NCI-H524 (cell line): ENCODE results near the gene DIP2A.

Experiments
- DNase-seq, 2 experiments: peaks; one replicate each; lab custom pipeline; 2025; lab: John Stamatoyannopoulos, UW

Gene DIP2A

DNA sequence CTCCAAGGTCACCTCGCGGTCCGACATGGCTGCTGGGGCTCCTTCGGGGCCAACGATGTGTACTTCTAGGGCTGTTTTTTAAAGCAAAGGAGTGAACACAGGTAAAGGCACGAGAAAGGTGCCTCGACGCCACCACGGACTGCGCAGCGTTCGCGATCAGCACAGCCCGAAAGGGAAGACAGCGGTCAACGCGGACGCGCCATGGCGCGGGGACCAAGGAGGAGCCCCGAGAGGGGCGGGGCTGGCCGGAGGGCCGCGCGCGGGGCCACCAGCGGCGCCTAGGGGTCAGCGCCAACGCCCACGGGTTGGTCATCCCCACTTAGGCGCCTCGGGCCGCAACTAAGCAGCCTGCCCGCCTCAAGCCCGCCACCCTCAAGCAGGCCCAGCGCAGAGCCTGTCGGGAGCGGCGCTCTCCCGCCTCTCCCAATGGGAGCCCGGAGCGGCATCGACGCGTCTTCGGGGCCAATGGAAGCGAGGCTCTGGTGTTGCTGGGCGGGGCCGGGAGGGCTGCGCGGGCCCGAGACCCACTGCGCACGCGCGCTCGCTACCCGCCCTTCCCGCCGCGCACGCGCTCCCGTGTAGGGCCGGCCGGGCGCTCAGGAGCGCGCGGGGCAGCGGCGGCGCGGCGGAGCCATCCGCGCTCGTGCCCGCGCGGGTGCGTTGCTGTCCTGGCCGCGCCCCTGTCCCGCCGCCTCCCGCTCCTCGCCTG lies at the start of gene DIP2A:
DIP2A (plus strand) TSS at position 577 of the 709 bp plus-strand sequence. CDS start 241 bp downstream, outside the sequence.
- peak; percentile 93 to 98 for DNase-seq

GRCh38 chr21:46409641-46410406 lies 48.9 kb upstream of the DIP2A start:
- DNase-seq = no peak

DNA sequence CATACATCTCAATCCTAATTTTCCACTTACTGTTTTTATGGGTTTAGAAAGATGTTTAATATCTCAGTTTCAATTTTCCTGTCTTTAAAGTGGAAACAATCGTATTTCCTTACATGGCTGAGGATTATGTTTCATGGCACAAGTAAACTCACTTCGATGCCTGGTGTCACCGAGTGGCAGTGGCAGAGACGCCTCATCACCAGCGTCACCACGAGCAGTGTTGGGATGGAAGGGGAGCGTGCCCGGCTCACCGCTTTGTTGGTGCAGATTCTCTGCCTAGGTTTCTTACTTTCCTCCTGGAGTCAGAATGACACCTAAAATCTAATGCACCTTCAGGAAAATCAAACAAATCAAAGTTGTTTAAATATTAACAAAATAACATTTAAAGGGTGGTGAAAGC lies 48.2 kb upstream of the DIP2A start:
- DNase-seq = no peak

GRCh38 chr21:46411236-46411635 lies 47.5 kb upstream of the DIP2A start:
- no peak for DNase-seq

DNA sequence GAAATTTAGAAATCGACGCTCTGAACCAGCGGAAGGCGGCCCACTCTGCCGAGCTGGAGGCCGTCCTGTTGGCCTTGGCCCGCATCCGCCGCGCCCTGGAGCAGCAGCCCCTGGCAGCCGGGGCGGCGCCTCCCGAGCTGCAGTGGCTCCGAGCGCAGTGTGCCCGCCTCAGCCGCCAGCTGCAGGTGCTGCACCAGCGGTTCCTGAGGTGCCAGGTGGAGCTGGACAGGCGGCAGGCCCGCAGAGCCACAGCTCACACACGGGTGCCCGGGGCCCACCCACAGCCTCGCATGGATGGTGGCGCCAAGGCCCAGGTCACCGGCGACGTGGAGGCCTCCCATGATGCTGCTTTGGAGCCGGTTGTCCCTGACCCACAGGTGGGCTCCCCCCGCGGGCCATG lies 47.0 kb upstream of the DIP2A start:
- no peak for DNase-seq

DNA sequence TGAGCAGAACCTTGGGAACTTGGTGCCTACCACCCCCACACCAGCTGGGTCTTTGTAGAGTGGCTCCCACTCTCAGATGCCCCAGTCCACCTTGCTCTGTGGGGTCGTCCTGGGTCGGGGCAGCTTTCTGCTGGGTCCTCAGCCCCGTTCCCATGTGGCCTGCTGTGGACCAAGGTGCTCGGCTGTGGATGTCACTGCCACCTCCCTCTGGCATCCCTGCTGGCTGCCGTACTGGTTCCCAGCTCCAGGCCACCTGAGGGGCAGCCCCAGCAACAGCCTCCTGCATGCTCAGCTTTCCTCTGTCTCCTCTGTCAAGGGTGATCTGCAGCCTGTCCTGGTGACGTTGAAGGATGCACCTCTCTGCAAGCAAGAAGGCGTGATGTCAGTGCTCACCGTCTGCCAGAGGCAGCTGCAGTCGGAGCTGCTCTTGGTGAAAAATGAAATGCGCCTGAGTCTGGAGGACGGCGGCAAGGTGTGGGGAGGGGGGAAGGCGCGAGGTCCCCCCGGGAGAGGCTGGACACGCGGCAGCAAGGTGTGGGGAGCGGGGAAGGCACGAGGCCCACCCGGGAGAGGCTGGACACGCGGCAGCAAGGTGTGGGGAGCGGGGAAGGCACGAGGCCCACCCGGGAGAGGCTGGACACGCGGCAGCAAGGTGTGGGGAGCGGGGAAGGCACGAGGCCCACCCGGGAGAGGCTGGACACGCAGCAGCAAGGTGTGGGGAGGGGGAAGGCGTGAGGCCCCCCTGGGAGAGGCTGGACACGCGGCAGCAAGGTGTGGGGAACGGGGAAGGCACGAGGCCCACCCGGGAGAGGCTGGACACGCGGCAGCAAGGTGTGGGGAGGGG lies 45.9 kb upstream of the DIP2A start:
- DNase-seq = no peak

- no peak for DNase-seq
Measured at GRCh38 chr21:46413365-46413696, 45.4 kb upstream of the DIP2A start.

GRCh38 chr21:46414965-46415275 lies 43.8 kb upstream of the DIP2A start:
- no peak for DNase-seq

GRCh38 chr21:46416551-46416950 lies 42.1 kb upstream of the DIP2A start:
- DNase-seq = no peak

- no peak for DNase-seq
Measured at GRCh38 chr21:46418265-46418946, 40.3 kb upstream of the DIP2A start.

DNA sequence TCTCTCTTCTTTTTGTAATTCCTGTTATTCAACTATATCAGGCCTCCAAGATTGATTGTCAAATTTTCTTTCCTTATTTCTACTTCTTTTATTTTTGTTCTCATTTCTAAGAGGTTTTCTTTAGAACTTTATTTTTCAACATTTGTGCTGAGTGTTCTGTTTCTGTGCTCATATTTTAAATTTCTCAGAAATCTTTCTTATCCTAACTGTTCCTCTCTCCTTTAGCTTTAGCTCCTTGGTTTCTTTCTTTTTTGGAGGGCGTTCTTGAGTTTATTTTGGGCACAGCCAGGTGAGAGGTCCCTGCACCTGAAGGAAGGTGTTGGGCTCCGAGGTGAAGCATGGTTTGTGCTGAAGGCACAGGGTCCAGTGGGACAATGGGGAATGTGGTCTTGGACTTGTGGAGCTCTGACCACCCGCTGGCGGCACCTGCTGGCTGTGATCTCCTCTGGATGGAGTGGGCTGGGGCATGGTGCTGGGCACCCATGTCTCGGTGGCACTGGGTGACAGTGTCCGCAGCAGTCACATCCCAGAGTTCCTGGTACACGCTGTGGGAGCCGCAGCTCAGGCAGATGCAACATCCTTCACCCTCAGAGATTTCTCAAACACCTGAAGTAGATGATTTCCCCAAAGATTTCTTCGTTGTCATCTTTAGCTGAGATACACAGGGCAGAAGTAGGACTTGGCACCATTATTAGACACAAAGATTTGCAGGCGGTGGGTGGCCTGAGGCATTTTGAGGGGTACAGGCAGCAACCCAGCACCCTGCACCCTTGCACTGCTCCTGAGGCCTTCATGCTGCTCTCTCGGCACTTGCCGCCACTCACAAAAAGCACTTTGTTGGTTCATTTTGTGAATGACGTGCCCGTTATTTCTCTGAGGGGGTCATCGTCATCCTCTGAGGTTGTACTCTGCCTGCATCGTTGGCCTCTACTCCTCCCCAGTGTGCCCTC lies 38.2 kb upstream of the DIP2A start:
- DNase-seq = no peak

GRCh38 chr21:46421191-46421750 lies 37.4 kb upstream of the DIP2A start:
- DNase-seq = no peak

- no peak for DNase-seq
Measured at GRCh38 chr21:46421756-46422555, 36.7 kb upstream of the DIP2A start.

- no peak for DNase-seq
Measured at GRCh38 chr21:46422636-46423241, 36.0 kb upstream of the DIP2A start.

DNA sequence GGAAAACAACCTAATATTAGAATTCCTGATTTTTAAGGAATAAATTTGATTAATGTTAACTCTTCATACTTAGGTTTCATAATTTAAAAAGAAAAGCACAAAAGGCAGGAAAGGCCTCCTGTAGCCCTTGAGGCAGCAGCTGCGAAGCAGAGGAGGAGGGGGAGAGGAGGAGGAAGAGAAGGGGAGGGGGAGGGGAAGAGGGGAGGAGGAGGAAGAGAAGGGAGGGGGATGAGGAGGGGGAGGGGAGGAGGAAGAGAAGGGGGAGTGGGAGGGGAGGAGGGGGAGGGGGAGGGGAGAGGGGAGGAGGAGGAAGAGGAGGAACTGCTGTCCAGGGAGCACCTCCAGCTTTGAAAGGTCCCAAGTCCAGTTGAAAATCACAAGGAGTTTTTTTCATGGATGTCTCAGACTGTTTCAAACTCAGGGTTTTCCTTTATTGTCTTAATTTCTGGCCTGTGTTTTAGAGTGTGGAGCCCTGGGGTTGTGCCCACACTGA lies 35.1 kb upstream of the DIP2A start:
- no peak for DNase-seq

GRCh38 chr21:46424039-46424591 lies 34.6 kb upstream of the DIP2A start:
- no peak for DNase-seq

DNA sequence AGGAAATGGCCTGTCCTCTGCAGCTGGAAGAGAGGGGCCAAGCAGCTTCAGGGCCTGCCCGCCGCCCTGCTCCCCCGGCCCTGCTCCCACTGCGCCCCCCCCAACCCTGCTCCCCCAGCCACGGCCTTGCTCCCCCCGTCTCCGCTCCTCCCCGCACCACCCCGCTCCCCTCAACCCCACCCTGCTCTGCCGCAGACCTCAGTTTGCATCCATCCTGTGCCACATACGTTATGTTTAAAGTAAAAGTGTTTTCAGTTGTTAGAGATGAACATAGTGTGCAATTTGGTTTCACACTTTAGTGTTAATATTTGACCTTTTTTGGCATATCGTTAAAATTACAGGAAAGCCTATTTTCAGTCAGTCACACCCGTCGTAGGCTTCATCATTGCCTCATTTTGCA lies 34.1 kb upstream of the DIP2A start:
- DNase-seq = no peak

DNA sequence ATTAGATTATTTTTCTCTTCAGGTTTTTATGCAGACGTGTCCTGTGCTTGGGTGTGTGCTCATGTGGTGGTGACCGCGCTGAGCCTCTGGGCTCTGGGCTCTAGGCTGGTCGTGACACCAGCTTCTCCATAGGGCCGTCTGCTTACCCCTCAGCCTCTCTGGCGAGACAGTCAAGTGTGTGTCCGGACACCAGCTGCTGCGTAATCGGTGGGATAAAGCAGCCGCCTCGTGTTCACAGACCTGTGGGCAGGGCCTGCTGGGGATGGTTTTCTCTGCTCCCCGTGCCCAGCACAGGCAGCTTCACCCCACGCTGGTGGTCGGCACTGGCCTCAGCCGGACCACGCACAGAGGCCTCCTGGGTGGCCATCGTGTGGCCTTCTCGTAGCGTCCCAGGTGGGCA lies 33.6 kb upstream of the DIP2A start:
- DNase-seq = peak; percentile 71 to 86

GRCh38 chr21:46425571-46425970 lies 33.1 kb upstream of the DIP2A start:
- peak; percentile 89 to 94 for DNase-seq
